ENCODE measurements around the gene SLC16A5.

The SLC16A5 gene

DNA sequence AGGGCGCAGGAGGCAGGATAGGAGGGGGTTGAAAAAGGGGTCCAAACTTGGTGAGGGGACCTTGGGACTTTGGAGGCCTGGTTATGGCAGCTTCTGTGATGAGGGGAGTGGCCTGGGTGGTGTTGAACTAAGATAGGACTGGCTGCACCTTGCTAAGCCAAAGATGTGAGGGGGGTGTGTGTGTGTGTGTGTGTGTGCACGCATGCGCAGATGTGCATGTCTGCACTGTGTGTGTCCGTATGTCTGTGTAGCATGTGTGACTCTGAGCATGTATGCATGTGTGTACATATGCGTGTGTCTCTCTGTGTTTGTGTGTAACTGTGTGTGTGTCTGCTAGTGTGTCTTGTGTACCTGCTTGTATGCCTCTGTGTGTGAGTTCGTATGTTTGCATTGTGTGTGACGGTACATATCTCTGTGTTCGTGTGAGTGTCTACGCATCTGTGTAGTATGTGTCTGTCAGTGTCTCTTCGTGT lies 4.1 kb downstream of the SLC16A5 start:
- Histone ChIP-seq H3K79me2 (ENCODE audit: control insufficient read depth, insufficient read depth, low read length) (peaks cover 24% of the 10 kb centered on the region), H3K4me2 (ENCODE audit: low read length) (peak overlapping the region; percentile 16), H3K4me1 (ENCODE audit: control insufficient read depth, low read depth, low read length) (peaks cover 16% of the 10 kb centered on the region), H3K4ac (ENCODE audit: low read depth, low read length) (no peak overlapping the region), H3K79me1 (ENCODE audit: low read length) (peaks cover 24% of the 10 kb centered on the region), H4K5ac (ENCODE audit: low read length) (no peak overlapping the region), H2BK15ac (replicated peaks; ENCODE audit: low read depth) (no peak overlapping the region), H3K27me3 (ENCODE audit: insufficient read depth, low read length, poor library complexity) (no peaks in the 10 kb centered on the region), H2BK120ac (ENCODE audit: low read depth, low read length) (no peak overlapping the region), H3K18ac (ENCODE audit: low read length) (no peak overlapping the region), H3K4me3 (ENCODE audit: low read length) (no peak overlapping the region), H3K36me3 (ENCODE audit: control insufficient read depth, insufficient read depth, low read length) (no peaks in the 10 kb centered on the region), H3K56ac (ENCODE audit: low read length) (peak overlapping the region; percentile 72), H3K27ac (ENCODE audit: low read depth, low read length) (no peak overlapping the region), H2BK5ac (ENCODE audit: low read length) (peak overlapping the region; percentile 42), H3K9ac (ENCODE audit: low read length) (peak overlapping the region; percentile 65), H3K23ac (ENCODE audit: low read length) (peak overlapping the region; percentile 73), H2AK5ac (ENCODE audit: low read length) (peak overlapping the region; percentile 33), H4K8ac (ENCODE audit: low read depth, low read length) (no peak overlapping the region)
- no CpG with 5 or more reads among the region's 10 CpGs for WGBS (ENCODE audit: extremely low coverage, insufficient coverage, low lambda C conversion rate)
- DNase-seq = no peak

DNA sequence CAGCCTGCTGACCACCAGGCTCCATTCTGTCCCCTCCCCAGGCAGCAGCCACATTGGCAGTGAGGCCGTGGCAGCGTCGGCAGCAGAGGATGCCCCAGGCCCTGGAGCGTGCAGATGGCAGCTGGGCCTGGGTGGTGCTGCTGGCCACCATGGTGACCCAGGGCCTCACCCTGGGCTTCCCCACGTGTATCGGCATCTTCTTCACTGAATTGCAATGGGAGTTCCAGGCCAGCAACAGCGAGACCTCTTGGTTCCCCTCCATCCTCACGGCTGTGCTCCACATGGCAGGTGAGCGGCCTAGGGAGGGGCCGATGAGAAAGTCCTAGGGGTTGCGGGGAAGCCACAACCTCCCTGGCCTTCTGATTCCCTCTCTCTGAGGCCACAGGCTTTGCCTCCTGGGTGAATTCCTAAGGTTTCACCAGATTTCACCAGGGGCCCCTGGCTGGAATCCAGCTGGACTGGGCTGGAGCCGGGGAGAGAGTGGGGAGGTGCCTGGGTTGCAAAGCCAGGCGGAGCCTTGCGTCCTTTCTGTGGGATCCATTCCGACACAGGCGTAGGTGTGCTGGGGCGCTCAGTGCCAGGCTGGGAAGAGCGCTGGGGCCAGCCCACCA lies 5.9 kb downstream of the SLC16A5 start:
- H2BK5ac ChIP-seq (ENCODE audit: low read length) = no peak overlapping the region
- no peak overlapping the region for H3K4me2 ChIP-seq (ENCODE audit: low read length)
- peaks cover 24% of the 10 kb centered on the region for H3K79me1 ChIP-seq (ENCODE audit: low read length)
- H3K4ac ChIP-seq (ENCODE audit: low read depth, low read length) = no peak overlapping the region
- no peak overlapping the region for H3K56ac ChIP-seq (ENCODE audit: low read length)
- no peak overlapping the region for H3K18ac ChIP-seq (ENCODE audit: low read length)
- no peaks in the 10 kb centered on the region for H3K27me3 ChIP-seq (ENCODE audit: insufficient read depth, low read length, poor library complexity)
- no peak for DNase-seq
- WGBS (ENCODE audit: extremely low coverage, insufficient coverage, low lambda C conversion rate) = no CpG with 5 or more reads among the region's 18 CpGs
- no peak overlapping the region for H2BK15ac ChIP-seq (replicated peaks; ENCODE audit: low read depth)
- no peak overlapping the region for H4K5ac ChIP-seq (ENCODE audit: low read length)
- H2AK5ac ChIP-seq (ENCODE audit: low read length) = no peak overlapping the region
- no peak overlapping the region for H3K4me3 ChIP-seq (ENCODE audit: low read length)
- peaks cover 1% of the 10 kb centered on the region for H3K36me3 ChIP-seq (ENCODE audit: control insufficient read depth, insufficient read depth, low read length)
- H4K8ac ChIP-seq (ENCODE audit: low read depth, low read length) = no peak overlapping the region
- no peak overlapping the region for H3K9ac ChIP-seq (ENCODE audit: low read length)
- no peak overlapping the region for H2BK120ac ChIP-seq (ENCODE audit: low read depth, low read length)
- H3K27ac ChIP-seq (ENCODE audit: low read depth, low read length) = no peak overlapping the region
- H3K4me1 ChIP-seq (ENCODE audit: control insufficient read depth, low read depth, low read length) = peaks cover 14% of the 10 kb centered on the region
- H3K23ac ChIP-seq (ENCODE audit: low read length) = no peak overlapping the region
- H3K79me2 ChIP-seq (ENCODE audit: control insufficient read depth, insufficient read depth, low read length) = peaks cover 24% of the 10 kb centered on the region

DNA sequence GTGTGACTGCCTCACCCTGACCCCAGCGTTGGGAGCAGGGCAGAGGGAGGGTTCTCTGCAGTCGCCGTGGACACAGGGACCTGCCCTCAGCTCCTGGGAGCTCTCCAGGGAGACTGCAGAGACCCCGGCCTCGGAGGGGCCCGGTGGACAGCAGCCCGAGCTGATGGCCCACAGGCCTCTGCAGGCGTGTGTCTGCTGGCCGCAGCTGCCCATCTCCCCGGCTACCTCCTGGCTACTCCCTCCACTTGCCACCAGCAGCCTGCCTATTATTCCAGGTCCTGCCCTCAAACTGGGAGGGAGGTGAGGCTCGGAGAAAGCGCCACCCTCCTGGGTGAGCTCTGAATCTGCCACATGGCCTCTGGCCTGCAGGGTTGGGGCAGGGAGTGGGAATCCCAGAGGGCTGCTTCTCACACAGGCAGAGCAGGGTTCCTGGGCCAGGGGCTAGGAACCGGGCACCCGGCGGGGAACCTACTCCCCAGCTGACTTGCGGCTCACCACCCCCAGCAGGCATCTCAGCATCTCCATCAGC lies 7.2 kb downstream of the SLC16A5 start:
- H3K4me2 ChIP-seq (ENCODE audit: low read length) = no peak overlapping the region
- no peak overlapping the region for H2BK5ac ChIP-seq (ENCODE audit: low read length)
- H2BK120ac ChIP-seq (ENCODE audit: low read depth, low read length) = no peak overlapping the region
- peaks cover 23% of the 10 kb centered on the region for H3K79me2 ChIP-seq (ENCODE audit: control insufficient read depth, insufficient read depth, low read length)
- H4K8ac ChIP-seq (ENCODE audit: low read depth, low read length) = no peak overlapping the region
- H3K18ac ChIP-seq (ENCODE audit: low read length) = no peak overlapping the region
- H3K4me1 ChIP-seq (ENCODE audit: control insufficient read depth, low read depth, low read length) = peaks cover 14% of the 10 kb centered on the region
- peaks cover 1% of the 10 kb centered on the region for H3K36me3 ChIP-seq (ENCODE audit: control insufficient read depth, insufficient read depth, low read length)
- no peak overlapping the region for H4K5ac ChIP-seq (ENCODE audit: low read length)
- peak overlapping the region; percentile 16 for H3K27ac ChIP-seq (ENCODE audit: low read depth, low read length)
- H3K9ac ChIP-seq (ENCODE audit: low read length) = no peak overlapping the region
- no peak overlapping the region for H3K4ac ChIP-seq (ENCODE audit: low read depth, low read length)
- H3K23ac ChIP-seq (ENCODE audit: low read length) = no peak overlapping the region
- WGBS (ENCODE audit: extremely low coverage, insufficient coverage, low lambda C conversion rate) = no CpG with 5 or more reads among the region's 16 CpGs
- no peaks in the 10 kb centered on the region for H3K27me3 ChIP-seq (ENCODE audit: insufficient read depth, low read length, poor library complexity)
- no peak overlapping the region for H2BK15ac ChIP-seq (replicated peaks; ENCODE audit: low read depth)
- H3K56ac ChIP-seq (ENCODE audit: low read length) = no peak overlapping the region
- H3K4me3 ChIP-seq (ENCODE audit: low read length) = no peak overlapping the region
- DNase-seq = no peak
- no peak overlapping the region for H2AK5ac ChIP-seq (ENCODE audit: low read length)
- H3K79me1 ChIP-seq (ENCODE audit: low read length) = peaks cover 24% of the 10 kb centered on the region

- H3K4ac ChIP-seq (ENCODE audit: low read depth, low read length) = no peak overlapping the region
- no peak overlapping the region for H2BK120ac ChIP-seq (ENCODE audit: low read depth, low read length)
- H3K9ac ChIP-seq (ENCODE audit: low read length) = no peak overlapping the region
- peak overlapping the region; percentile 22 for H3K56ac ChIP-seq (ENCODE audit: low read length)
- peaks cover 17% of the 10 kb centered on the region for H3K79me2 ChIP-seq (ENCODE audit: control insufficient read depth, insufficient read depth, low read length)
- H3K4me3 ChIP-seq (ENCODE audit: low read length) = no peak overlapping the region
- H3K79me1 ChIP-seq (ENCODE audit: low read length) = peaks cover 17% of the 10 kb centered on the region
- H3K27me3 ChIP-seq (ENCODE audit: insufficient read depth, low read length, poor library complexity) = no peaks in the 10 kb centered on the region
- H3K4me1 ChIP-seq (ENCODE audit: control insufficient read depth, low read depth, low read length) = peaks cover 8% of the 10 kb centered on the region
- H2AK5ac ChIP-seq (ENCODE audit: low read length) = no peak overlapping the region
- peaks cover 9% of the 10 kb centered on the region for H3K36me3 ChIP-seq (ENCODE audit: control insufficient read depth, insufficient read depth, low read length)
- peak; percentile 91 for DNase-seq
- H2BK5ac ChIP-seq (ENCODE audit: low read length) = no peak overlapping the region
- no peak overlapping the region for H2BK15ac ChIP-seq (replicated peaks; ENCODE audit: low read depth)
- H4K8ac ChIP-seq (ENCODE audit: low read depth, low read length) = no peak overlapping the region
- no peak overlapping the region for H3K27ac ChIP-seq (ENCODE audit: low read depth, low read length)
- H3K18ac ChIP-seq (ENCODE audit: low read length) = no peak overlapping the region
- H3K4me2 ChIP-seq (ENCODE audit: low read length) = no peak overlapping the region
- H4K5ac ChIP-seq (ENCODE audit: low read length) = no peak overlapping the region
- no CpG with 5 or more reads among the region's 14 CpGs for WGBS (ENCODE audit: extremely low coverage, insufficient coverage, low lambda C conversion rate)
- H3K23ac ChIP-seq (ENCODE audit: low read length) = no peak overlapping the region
Measured at GRCh38 chr17:75096082-75096625, 8.4 kb downstream of the SLC16A5 start.

GRCh38 chr17:75097865-75098264 lies 10.1 kb downstream of the SLC16A5 start:
- Histone ChIP-seq H3K79me2 (ENCODE audit: control insufficient read depth, insufficient read depth, low read length) (peaks cover 4% of the 10 kb centered on the region), H3K23ac (ENCODE audit: low read length) (no peak overlapping the region), H2BK15ac (replicated peaks; ENCODE audit: low read depth) (no peak overlapping the region), H2BK5ac (ENCODE audit: low read length) (no peak overlapping the region), H3K9ac (ENCODE audit: low read length) (no peak overlapping the region), H2BK120ac (ENCODE audit: low read depth, low read length) (no peak overlapping the region), H3K4me2 (ENCODE audit: low read length) (no peak overlapping the region), H3K56ac (ENCODE audit: low read length) (no peak overlapping the region), H3K36me3 (ENCODE audit: control insufficient read depth, insufficient read depth, low read length) (peaks cover 9% of the 10 kb centered on the region), H3K4ac (ENCODE audit: low read depth, low read length) (no peak overlapping the region), H3K27ac (ENCODE audit: low read depth, low read length) (no peak overlapping the region), H3K4me1 (ENCODE audit: control insufficient read depth, low read depth, low read length) (no peaks in the 10 kb centered on the region), H4K5ac (ENCODE audit: low read length) (no peak overlapping the region), H3K79me1 (ENCODE audit: low read length) (peaks cover 6% of the 10 kb centered on the region), H3K4me3 (ENCODE audit: low read length) (no peak overlapping the region), H4K8ac (ENCODE audit: low read depth, low read length) (no peak overlapping the region), H3K27me3 (ENCODE audit: insufficient read depth, low read length, poor library complexity) (no peaks in the 10 kb centered on the region), H2AK5ac (ENCODE audit: low read length) (no peak overlapping the region), H3K18ac (ENCODE audit: low read length) (no peak overlapping the region)
- no peak for DNase-seq
- WGBS (ENCODE audit: extremely low coverage, insufficient coverage, low lambda C conversion rate) = no CpG with 5 or more reads among the region's 7 CpGs

Data from mesendoderm (in vitro differentiated cells).